ENCODE data around the gene ZNF513. TPM values are rescaled to one million over a fixed set of nuclear protein-coding genes. Genes with fewer than 3 reads are reported as not detected.

Gene ZNF513
- total RNA-seq, 1 donor from 2014 or later = 25.7 TPM

GRCh38 chr2:27422958-27423357 lies 42.4 kb upstream of the ZNF513 start:
- H3K4me1 Mint-ChIP-seq = peaks cover 7% of the 10 kb centered on the region
- no peaks in the 10 kb centered on the region for H3K36me3 Mint-ChIP-seq
- H3K4me3 Mint-ChIP-seq = no peak overlapping the region
- DNase-seq (ENCODE audit: low spot score in 2 of 2, unreplicated experiment in 2 of 2) = no peak
- TF ChIP-seq, protein P1, sequence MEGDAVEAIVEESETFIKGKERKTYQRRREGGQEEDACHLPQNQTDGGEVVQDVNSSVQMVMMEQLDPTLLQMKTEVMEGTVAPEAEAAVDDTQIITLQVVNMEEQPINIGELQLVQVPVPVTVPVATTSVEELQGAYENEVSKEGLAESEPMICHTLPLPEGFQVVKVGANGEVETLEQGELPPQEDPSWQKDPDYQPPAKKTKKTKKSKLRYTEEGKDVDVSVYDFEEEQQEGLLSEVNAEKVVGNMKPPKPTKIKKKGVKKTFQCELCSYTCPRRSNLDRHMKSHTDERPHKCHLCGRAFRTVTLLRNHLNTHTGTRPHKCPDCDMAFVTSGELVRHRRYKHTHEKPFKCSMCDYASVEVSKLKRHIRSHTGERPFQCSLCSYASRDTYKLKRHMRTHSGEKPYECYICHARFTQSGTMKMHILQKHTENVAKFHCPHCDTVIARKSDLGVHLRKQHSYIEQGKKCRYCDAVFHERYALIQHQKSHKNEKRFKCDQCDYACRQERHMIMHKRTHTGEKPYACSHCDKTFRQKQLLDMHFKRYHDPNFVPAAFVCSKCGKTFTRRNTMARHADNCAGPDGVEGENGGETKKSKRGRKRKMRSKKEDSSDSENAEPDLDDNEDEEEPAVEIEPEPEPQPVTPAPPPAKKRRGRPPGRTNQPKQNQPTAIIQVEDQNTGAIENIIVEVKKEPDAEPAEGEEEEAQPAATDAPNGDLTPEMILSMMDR (IDR thresholded peaks at IDR 0.05; ENCODE audit: unreplicated experiment) = no peak
- H3K9me3 Mint-ChIP-seq = peaks cover 2% of the 10 kb centered on the region
- H3K27ac Mint-ChIP-seq = no peak overlapping the region
- no peaks in the 10 kb centered on the region for H3K27me3 Mint-ChIP-seq (ENCODE audit: low read depth)

DNA sequence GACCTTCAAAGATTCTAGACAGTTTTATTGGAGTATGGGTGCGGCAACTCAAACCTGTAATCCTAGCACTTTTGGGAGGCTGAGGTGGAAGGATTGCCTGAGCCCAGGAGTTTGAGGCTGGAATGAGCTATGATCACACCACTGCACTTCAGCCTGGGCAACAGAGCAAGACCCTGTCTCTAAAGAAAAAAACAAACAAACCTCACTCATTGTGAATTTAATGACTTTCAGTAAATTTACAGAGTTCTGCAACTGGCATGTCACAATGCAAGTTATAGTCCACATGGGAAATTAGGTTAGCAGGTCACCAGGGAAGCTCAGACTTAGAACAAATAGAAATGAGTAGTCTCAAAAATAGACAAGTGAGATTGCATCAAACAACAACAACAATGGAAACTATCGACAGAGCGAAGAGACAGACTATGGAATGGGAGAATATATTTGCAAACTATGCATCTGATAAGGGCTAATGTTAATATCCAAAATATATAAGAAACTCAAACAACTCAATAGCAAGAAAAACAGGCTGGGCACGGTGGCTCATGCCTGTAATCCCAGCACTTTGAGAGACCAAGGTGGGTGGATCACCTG lies 41.2 kb upstream of the ZNF513 start:
- DNase-seq (ENCODE audit: low spot score in 2 of 2, unreplicated experiment in 2 of 2) = no peak
- Mint-ChIP-seq H3K4me1 (peaks cover 2% of the 10 kb centered on the region), H3K9me3 (peaks cover 2% of the 10 kb centered on the region), H3K4me3 (no peak overlapping the region), H3K27ac (no peak overlapping the region), H3K36me3 (no peaks in the 10 kb centered on the region), H3K27me3 (ENCODE audit: low read depth) (no peaks in the 10 kb centered on the region)
- TF ChIP-seq, protein P1 (IDR thresholded peaks at IDR 0.05; ENCODE audit: unreplicated experiment) = no peak

DNA sequence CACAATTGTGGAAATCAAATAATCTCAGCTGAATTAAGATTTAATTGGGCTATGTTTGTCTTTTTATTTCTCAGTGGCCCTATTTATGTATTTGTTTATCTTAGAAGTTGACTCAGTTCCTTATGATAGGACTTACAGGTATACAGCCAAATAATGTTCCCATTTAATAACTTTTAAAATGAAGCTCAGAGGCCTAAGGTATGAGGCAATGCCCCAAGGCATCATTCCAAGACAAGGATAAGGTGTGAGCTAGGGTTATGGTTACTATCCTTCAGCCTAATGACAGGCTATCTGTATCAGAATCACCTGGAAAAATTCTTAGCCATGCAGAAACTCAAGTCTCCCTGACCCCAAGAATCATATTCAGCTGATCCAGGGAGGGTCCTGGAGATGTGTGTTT lies 40.5 kb upstream of the ZNF513 start:
- no peak overlapping the region for H3K4me3 Mint-ChIP-seq
- H3K36me3 Mint-ChIP-seq = no peaks in the 10 kb centered on the region
- no peak for DNase-seq (ENCODE audit: low spot score in 2 of 2, unreplicated experiment in 2 of 2)
- no peaks in the 10 kb centered on the region for H3K27me3 Mint-ChIP-seq (ENCODE audit: low read depth)
- TF ChIP-seq, protein P1 (IDR thresholded peaks at IDR 0.05; ENCODE audit: unreplicated experiment) = no peak
- no peaks in the 10 kb centered on the region for H3K4me1 Mint-ChIP-seq
- H3K27ac Mint-ChIP-seq = no peak overlapping the region
- peaks cover 2% of the 10 kb centered on the region for H3K9me3 Mint-ChIP-seq

- Mint-ChIP-seq H3K27ac (no peak overlapping the region), H3K36me3 (no peaks in the 10 kb centered on the region), H3K4me3 (no peak overlapping the region), H3K4me1 (no peaks in the 10 kb centered on the region), H3K27me3 (ENCODE audit: low read depth) (no peaks in the 10 kb centered on the region), H3K9me3 (no peaks in the 10 kb centered on the region)
- DNase-seq (ENCODE audit: low spot score in 2 of 2, unreplicated experiment in 2 of 2) = no peak
- TF ChIP-seq, protein P1 (IDR thresholded peaks at IDR 0.05; ENCODE audit: unreplicated experiment) = no peak
These were observed 35.6 kb upstream of the ZNF513 start for GRCh38 chr2:27416151-27416550.

DNA sequence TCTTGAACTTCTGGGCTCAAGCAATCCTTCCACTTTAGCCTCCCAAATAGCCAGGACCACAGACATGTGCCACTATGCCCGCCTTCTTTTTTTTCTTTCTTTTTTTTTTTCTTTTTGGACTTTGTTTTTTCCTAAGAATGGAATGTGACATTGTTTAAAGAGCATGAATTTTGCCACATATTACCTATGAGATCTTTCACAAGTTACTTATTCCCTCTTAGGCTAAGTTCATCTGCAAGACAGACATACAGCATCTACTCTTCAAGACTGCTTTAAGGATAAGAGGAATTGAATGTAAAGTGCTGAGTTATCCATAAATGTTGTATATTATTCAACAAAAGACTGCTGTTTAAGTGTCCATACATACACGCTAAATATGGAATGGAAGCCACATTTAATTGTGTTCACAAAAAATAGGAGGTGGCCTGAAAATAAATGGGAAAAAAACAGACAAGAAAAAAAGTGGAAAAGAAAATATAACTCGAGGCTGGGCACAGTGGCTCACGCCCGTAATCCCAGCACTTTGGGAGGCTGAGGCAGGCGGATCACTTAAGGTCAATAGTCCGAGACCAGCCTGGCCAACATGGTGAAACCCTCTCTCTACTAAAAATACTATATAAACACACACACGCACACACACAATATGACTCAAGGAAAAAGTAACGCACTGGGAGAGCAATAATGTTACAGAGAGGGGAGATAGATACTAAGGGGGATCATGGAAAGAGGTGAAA lies 32.1 kb upstream of the ZNF513 start:
- peaks cover 15% of the 10 kb centered on the region for H3K4me1 Mint-ChIP-seq
- no peak overlapping the region for H3K4me3 Mint-ChIP-seq
- TF ChIP-seq, protein P1 (IDR thresholded peaks at IDR 0.05; ENCODE audit: unreplicated experiment) = no peak

More for the DNA sequence above, 32.1 kb upstream of the ZNF513 start:
- H3K9me3 Mint-ChIP-seq = no peaks in the 10 kb centered on the region
- H3K27me3 Mint-ChIP-seq (ENCODE audit: low read depth) = no peaks in the 10 kb centered on the region
- H3K36me3 Mint-ChIP-seq = no peaks in the 10 kb centered on the region
- H3K27ac Mint-ChIP-seq = no peak overlapping the region
- no peak for DNase-seq (ENCODE audit: low spot score in 2 of 2, unreplicated experiment in 2 of 2)
